ENCODE measurements around the gene EML1.

Gene EML1

GRCh38 chr14:99824776-99825175 lies 31.6 kb downstream of the EML1 start:
- Histone ChIP-seq H3K4me1 (ENCODE audit: insufficient read depth, low read length) (peaks cover 20% of the 10 kb centered on the region), H3K36me3 (ENCODE audit: insufficient read depth, low read length) (peaks cover 5% of the 10 kb centered on the region), H3K27ac (ENCODE audit: low read depth, low read length) (no peak overlapping the region), H3K9ac (ENCODE audit: low read length) (no peak overlapping the region), H3K4me3 (ENCODE audit: low read depth in 1 of 2, low read length in 2 of 2) (no peak overlapping the region), H3K9me3 (ENCODE audit: low read length) (no peaks in the 10 kb centered on the region), H3K27me3 (ENCODE audit: control insufficient read depth in 1 of 2, insufficient read depth in 2 of 2, low read length in 2 of 2) (no peaks in the 10 kb centered on the region)

- Histone ChIP-seq H3K4me3 (ENCODE audit: low read depth in 1 of 2, low read length in 2 of 2) (no peak overlapping the region), H3K27me3 (ENCODE audit: control insufficient read depth in 1 of 2, insufficient read depth in 2 of 2, low read length in 2 of 2) (no peaks in the 10 kb centered on the region), H3K36me3 (ENCODE audit: insufficient read depth, low read length) (peaks cover 4% of the 10 kb centered on the region), H3K9me3 (ENCODE audit: low read length) (no peaks in the 10 kb centered on the region), H3K27ac (ENCODE audit: low read depth, low read length) (no peak overlapping the region), H3K9ac (ENCODE audit: low read length) (no peak overlapping the region), H3K4me1 (ENCODE audit: insufficient read depth, low read length) (no peaks in the 10 kb centered on the region)
These were observed 36.2 kb downstream of the EML1 start for GRCh38 chr14:99829450-99829849.

- H3K27me3 ChIP-seq (ENCODE audit: control insufficient read depth in 1 of 2, insufficient read depth in 2 of 2, low read length in 2 of 2) = no peaks in the 10 kb centered on the region
- no peak overlapping the region for H3K27ac ChIP-seq (ENCODE audit: low read depth, low read length)
- no peaks in the 10 kb centered on the region for H3K9me3 ChIP-seq (ENCODE audit: low read length)
- H3K4me3 ChIP-seq (ENCODE audit: low read depth in 1 of 2, low read length in 2 of 2) = no peak overlapping the region
- no peaks in the 10 kb centered on the region for H3K36me3 ChIP-seq (ENCODE audit: insufficient read depth, low read length)
- H3K9ac ChIP-seq (ENCODE audit: low read length) = no peak overlapping the region
- H3K4me1 ChIP-seq (ENCODE audit: insufficient read depth, low read length) = no peaks in the 10 kb centered on the region
These were observed 38.1 kb downstream of the EML1 start for GRCh38 chr14:99831303-99831702.

GRCh38 chr14:99831903-99832685 lies 38.9 kb downstream of the EML1 start:
- no peaks in the 10 kb centered on the region for H3K4me1 ChIP-seq (ENCODE audit: insufficient read depth, low read length)
- no peak overlapping the region for H3K4me3 ChIP-seq (ENCODE audit: low read depth in 1 of 2, low read length in 2 of 2)
- no peaks in the 10 kb centered on the region for H3K36me3 ChIP-seq (ENCODE audit: insufficient read depth, low read length)
- no peak overlapping the region for H3K9ac ChIP-seq (ENCODE audit: low read length)
- no peaks in the 10 kb centered on the region for H3K9me3 ChIP-seq (ENCODE audit: low read length)
- no peaks in the 10 kb centered on the region for H3K27me3 ChIP-seq (ENCODE audit: control insufficient read depth in 1 of 2, insufficient read depth in 2 of 2, low read length in 2 of 2)
- no peak overlapping the region for H3K27ac ChIP-seq (ENCODE audit: low read depth, low read length)

GRCh38 chr14:99837822-99838221 lies 44.6 kb downstream of the EML1 start:
- Histone ChIP-seq H3K27me3 (ENCODE audit: control insufficient read depth in 1 of 2, insufficient read depth in 2 of 2, low read length in 2 of 2) (no peaks in the 10 kb centered on the region), H3K4me3 (ENCODE audit: low read depth in 1 of 2, low read length in 2 of 2) (no peak overlapping the region), H3K27ac (ENCODE audit: low read depth, low read length) (no peak overlapping the region), H3K9me3 (ENCODE audit: low read length) (no peaks in the 10 kb centered on the region), H3K36me3 (ENCODE audit: insufficient read depth, low read length) (no peaks in the 10 kb centered on the region), H3K9ac (ENCODE audit: low read length) (no peak overlapping the region), H3K4me1 (ENCODE audit: insufficient read depth, low read length) (peaks cover 22% of the 10 kb centered on the region)

GRCh38 chr14:99838639-99839134 lies 45.5 kb downstream of the EML1 start:
- peaks cover 22% of the 10 kb centered on the region for H3K4me1 ChIP-seq (ENCODE audit: insufficient read depth, low read length)
- H3K27me3 ChIP-seq (ENCODE audit: control insufficient read depth in 1 of 2, insufficient read depth in 2 of 2, low read length in 2 of 2) = no peaks in the 10 kb centered on the region
- H3K9ac ChIP-seq (ENCODE audit: low read length) = no peak overlapping the region
- no peak overlapping the region for H3K4me3 ChIP-seq (ENCODE audit: low read depth in 1 of 2, low read length in 2 of 2)
- no peaks in the 10 kb centered on the region for H3K9me3 ChIP-seq (ENCODE audit: low read length)
- H3K27ac ChIP-seq (ENCODE audit: low read depth, low read length) = no peak overlapping the region
- no peaks in the 10 kb centered on the region for H3K36me3 ChIP-seq (ENCODE audit: insufficient read depth, low read length)

- Histone ChIP-seq H3K9me3 (ENCODE audit: low read length) (no peaks in the 10 kb centered on the region), H3K4me1 (ENCODE audit: insufficient read depth, low read length) (peaks cover 22% of the 10 kb centered on the region), H3K4me3 (ENCODE audit: low read depth in 1 of 2, low read length in 2 of 2) (no peak overlapping the region), H3K9ac (ENCODE audit: low read length) (no peak overlapping the region), H3K36me3 (ENCODE audit: insufficient read depth, low read length) (no peaks in the 10 kb centered on the region), H3K27ac (ENCODE audit: low read depth, low read length) (no peak overlapping the region), H3K27me3 (ENCODE audit: control insufficient read depth in 1 of 2, insufficient read depth in 2 of 2, low read length in 2 of 2) (no peaks in the 10 kb centered on the region)
These were observed 46.5 kb downstream of the EML1 start for GRCh38 chr14:99839696-99840095.

GRCh38 chr14:99840265-99840664 lies 47.1 kb downstream of the EML1 start:
- H3K36me3 ChIP-seq (ENCODE audit: insufficient read depth, low read length) = no peaks in the 10 kb centered on the region
- H3K9me3 ChIP-seq (ENCODE audit: low read length) = no peaks in the 10 kb centered on the region
- H3K9ac ChIP-seq (ENCODE audit: low read length) = no peak overlapping the region
- H3K27me3 ChIP-seq (ENCODE audit: control insufficient read depth in 1 of 2, insufficient read depth in 2 of 2, low read length in 2 of 2) = no peaks in the 10 kb centered on the region
- no peak overlapping the region for H3K4me3 ChIP-seq (ENCODE audit: low read depth in 1 of 2, low read length in 2 of 2)
- no peak overlapping the region for H3K27ac ChIP-seq (ENCODE audit: low read depth, low read length)
- peaks cover 22% of the 10 kb centered on the region for H3K4me1 ChIP-seq (ENCODE audit: insufficient read depth, low read length)

GRCh38 chr14:99840774-99841305 lies 47.6 kb downstream of the EML1 start:
- Histone ChIP-seq H3K4me3 (ENCODE audit: low read depth in 1 of 2, low read length in 2 of 2) (no peak overlapping the region), H3K4me1 (ENCODE audit: insufficient read depth, low read length) (peaks cover 22% of the 10 kb centered on the region), H3K9ac (ENCODE audit: low read length) (no peak overlapping the region), H3K27ac (ENCODE audit: low read depth, low read length) (no peak overlapping the region), H3K9me3 (ENCODE audit: low read length) (no peaks in the 10 kb centered on the region), H3K36me3 (ENCODE audit: insufficient read depth, low read length) (no peaks in the 10 kb centered on the region), H3K27me3 (ENCODE audit: control insufficient read depth in 1 of 2, insufficient read depth in 2 of 2, low read length in 2 of 2) (no peaks in the 10 kb centered on the region)

- Histone ChIP-seq H3K27me3 (ENCODE audit: control insufficient read depth in 1 of 2, insufficient read depth in 2 of 2, low read length in 2 of 2) (no peaks in the 10 kb centered on the region), H3K36me3 (ENCODE audit: insufficient read depth, low read length) (no peaks in the 10 kb centered on the region), H3K4me1 (ENCODE audit: insufficient read depth, low read length) (peaks cover 22% of the 10 kb centered on the region), H3K9me3 (ENCODE audit: low read length) (no peaks in the 10 kb centered on the region), H3K4me3 (ENCODE audit: low read depth in 1 of 2, low read length in 2 of 2) (no peak overlapping the region), H3K27ac (ENCODE audit: low read depth, low read length) (no peak overlapping the region), H3K9ac (ENCODE audit: low read length) (no peak overlapping the region)
These were observed 48.3 kb downstream of the EML1 start for GRCh38 chr14:99841436-99842071.

GRCh38 chr14:99842141-99842540 lies 48.9 kb downstream of the EML1 start:
- Histone ChIP-seq H3K36me3 (ENCODE audit: insufficient read depth, low read length) (no peaks in the 10 kb centered on the region), H3K9me3 (ENCODE audit: low read length) (no peaks in the 10 kb centered on the region), H3K4me3 (ENCODE audit: low read depth in 1 of 2, low read length in 2 of 2) (no peak overlapping the region), H3K27ac (ENCODE audit: low read depth, low read length) (no peak overlapping the region), H3K27me3 (ENCODE audit: control insufficient read depth in 1 of 2, insufficient read depth in 2 of 2, low read length in 2 of 2) (no peaks in the 10 kb centered on the region), H3K9ac (ENCODE audit: low read length) (no peak overlapping the region), H3K4me1 (ENCODE audit: insufficient read depth, low read length) (peaks cover 22% of the 10 kb centered on the region)

All from muscle layer of colon (tissue), 2 donors.